Dendritic cell treated with granulocyte-macrophage colony-stimulating factor and Interleukin-4, amounts not matched to agents 40 ng/mL and 50 ng/mL, for 4 days (primary cell): ENCODE data around the gene SOX3.

ENCODE experiments used
- H3K27ac Mint-ChIP-seq: one replicate; pipeline ENCODE4 v1.8.0; 2022; ENCODE audit warnings: mild to moderate bottlenecking, mixed read lengths
- H3K27me3 Mint-ChIP-seq: one replicate; pipeline ENCODE4 v1.8.0; 2022; ENCODE audit warnings: mild to moderate bottlenecking, mixed read lengths
- H3K36me3 Mint-ChIP-seq: one replicate; pipeline ENCODE4 v1.8.0; 2022; ENCODE audit warnings: low read depth, mixed read lengths
- H3K4me1 Mint-ChIP-seq: one replicate; pipeline ENCODE4 v1.8.0; 2022; ENCODE audit warnings: low read depth, mixed read lengths
- H3K4me3 Mint-ChIP-seq: one replicate; pipeline ENCODE4 v1.8.0; 2022; ENCODE audit warnings: mild to moderate bottlenecking, moderate library complexity, mixed read lengths
- H3K9me3 Mint-ChIP-seq: one replicate; pipeline ENCODE4 v1.8.0; 2022; ENCODE audit warnings: mixed read lengths
- intact Hi-C: fragments of 100-400 bp; cut with micrococcal nuclease; formaldehyde crosslinking; loops from one replicate; pipeline ENCODE4 v1.15.0; 2022

The SOX3 gene

DNA sequence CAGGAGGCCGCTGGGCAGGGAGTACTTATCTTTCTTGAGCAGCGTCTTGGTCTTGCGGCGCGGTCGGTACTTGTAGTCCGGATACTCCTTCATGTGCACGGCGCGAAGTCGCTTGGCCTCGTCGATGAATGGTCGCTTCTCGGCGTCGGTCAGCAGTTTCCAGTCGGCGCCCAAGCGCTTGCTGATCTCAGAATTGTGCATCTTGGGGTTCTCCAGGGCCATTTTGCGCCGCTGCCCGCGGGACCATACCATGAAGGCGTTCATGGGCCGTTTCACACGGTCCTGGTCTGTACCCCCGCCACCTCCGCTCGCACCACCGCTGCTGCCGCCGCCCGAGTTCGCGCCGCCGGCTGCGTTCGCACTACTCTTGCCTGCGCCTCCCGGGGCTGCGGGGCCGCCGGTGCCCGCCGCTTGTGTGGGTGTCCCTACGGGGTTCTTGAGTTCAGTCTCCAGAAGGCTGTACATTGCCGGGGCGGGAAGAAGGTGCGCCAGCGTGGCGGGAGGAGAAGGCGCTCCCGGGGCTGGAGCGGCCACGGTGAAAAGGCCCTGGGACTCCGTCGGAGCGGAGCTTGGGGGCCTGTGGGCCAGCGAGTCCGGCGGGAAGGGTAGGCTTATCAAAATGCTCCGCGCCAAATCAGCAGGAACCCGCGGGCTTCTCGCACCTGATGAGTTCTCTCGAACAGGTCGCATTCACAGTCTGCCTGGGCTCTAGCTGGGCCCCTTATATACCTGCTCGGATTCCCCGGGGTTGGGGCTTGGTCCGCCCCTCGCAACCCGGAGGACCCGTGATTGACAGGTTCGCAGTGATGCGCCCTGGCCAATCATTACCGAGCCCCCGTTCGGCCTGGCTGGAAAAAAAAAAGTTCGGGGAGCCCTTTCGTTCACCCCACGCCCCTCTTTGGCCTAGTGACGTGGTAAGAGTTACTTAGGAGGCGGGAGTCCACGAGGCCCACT lies at the start of gene SOX3:
Gene SOX3 (minus strand): TSS at position 699 of the 954 bp plus-strand sequence. CDS start 9 bp downstream, at position 690.
- intact Hi-C loops = no loop called here
- Mint-ChIP-seq H3K4me1 (no peaks in the 10 kb centered on the region), H3K36me3 (no peaks in the 10 kb centered on the region), H3K9me3 (peaks cover 10% of the 10 kb centered on the region), H3K4me3 (no peak within 1 kb of the TSS), H3K27ac (no peak within 1 kb of the TSS), H3K27me3 (peaks cover 88% of the 10 kb centered on the region)

DNA sequence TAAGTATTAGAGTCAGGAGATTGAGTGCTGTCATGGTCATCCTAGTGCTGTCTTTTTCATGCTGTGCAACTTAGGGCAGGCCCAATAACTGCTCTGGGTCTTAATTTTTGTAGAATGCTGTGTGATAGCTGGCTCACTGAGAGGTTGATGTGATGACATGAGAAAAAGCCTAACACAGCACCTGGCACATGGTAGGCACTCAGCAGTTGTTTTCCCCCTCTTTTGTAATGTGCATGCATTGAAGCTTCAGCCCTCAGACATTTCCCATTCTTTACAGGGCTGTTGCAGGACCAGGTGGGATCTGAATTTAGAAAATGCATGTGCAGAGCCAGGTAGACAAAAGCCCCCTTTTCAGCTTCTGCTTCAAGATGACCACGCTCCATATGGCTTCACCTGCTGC lies 44.1 kb upstream of the SOX3 start:
- H3K27ac Mint-ChIP-seq = no peak overlapping the region
- intact Hi-C loops = no loop called here
- H3K27me3 Mint-ChIP-seq = no peaks in the 10 kb centered on the region

DNA sequence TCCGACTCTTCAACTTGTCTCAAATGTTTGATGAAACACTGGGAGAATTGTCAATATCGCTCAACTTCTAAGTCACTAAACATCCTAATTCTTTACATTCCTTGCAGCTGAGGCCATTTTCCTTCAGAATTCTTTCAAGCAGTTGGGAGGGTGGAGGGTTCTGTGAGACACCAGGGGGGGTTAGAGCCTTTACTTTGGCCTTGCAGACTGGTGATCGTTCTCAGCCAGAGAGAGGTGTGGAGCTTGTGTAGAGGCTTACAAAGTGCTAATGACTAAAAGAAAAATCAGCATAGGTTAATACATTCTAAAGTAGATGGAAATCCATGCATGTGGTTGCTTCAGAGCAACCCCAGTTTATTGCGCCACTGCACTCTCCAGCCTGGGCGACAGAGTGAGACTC lies 21.3 kb upstream of the SOX3 start:
- Mint-ChIP-seq H3K27me3 (no peaks in the 10 kb centered on the region), H3K4me3 (no peak overlapping the region), H3K4me1 (no peaks in the 10 kb centered on the region), H3K36me3 (no peaks in the 10 kb centered on the region), H3K9me3 (no peaks in the 10 kb centered on the region), H3K27ac (no peak overlapping the region)
- intact Hi-C loops = no loop called here

More for the DNA sequence above, 44.1 kb upstream of the SOX3 start:
- Mint-ChIP-seq H3K4me3 (no peak overlapping the region), H3K36me3 (no peaks in the 10 kb centered on the region), H3K9me3 (no peaks in the 10 kb centered on the region), H3K4me1 (no peaks in the 10 kb centered on the region)

DNA sequence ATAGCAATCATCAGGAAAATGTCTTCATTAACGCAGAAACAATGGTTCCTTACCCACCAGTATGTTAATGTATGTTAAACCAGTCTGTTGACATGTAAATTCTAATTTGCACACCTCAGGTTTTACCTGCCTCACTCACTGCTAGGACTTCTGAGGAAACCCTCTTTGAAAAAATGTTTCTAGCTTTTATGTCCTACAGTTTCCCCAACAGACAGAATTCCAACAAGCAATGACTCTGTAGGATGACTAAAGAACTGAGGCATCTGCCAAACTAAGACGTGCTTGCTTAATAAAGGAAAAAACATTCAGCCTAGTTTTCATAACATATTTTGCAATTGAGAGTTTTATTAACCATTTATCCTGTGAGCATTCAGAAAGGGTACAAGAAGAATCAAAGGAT lies 20.6 kb upstream of the SOX3 start:
- intact Hi-C loops = no loop called here
- Mint-ChIP-seq H3K4me1 (no peaks in the 10 kb centered on the region), H3K4me3 (no peak overlapping the region), H3K27me3 (peaks cover 1% of the 10 kb centered on the region), H3K9me3 (no peaks in the 10 kb centered on the region), H3K27ac (no peak overlapping the region), H3K36me3 (no peaks in the 10 kb centered on the region)

DNA sequence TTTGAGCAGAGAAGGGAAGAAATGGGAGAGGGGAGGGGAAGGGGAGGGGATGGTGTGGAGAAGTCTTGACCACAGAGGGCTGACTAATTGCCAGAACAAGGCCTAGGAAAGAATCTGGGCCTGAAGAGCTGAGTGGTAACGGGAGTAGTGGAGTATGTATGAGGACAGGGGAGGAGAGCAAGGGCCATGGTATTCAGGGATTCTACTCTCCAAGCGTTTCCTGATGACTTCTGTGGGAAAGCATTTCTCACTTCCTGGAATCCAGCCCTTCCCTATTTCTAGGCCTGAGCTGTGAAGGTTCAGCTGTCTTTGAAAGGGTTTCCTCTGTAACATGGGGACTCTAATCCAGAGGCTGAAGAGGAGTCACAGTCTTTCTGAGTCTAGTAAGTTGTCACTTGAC lies 19.7 kb upstream of the SOX3 start:
- H3K27ac Mint-ChIP-seq = no peak overlapping the region
- H3K9me3 Mint-ChIP-seq = no peaks in the 10 kb centered on the region
- intact Hi-C loops = no loop called here
- H3K27me3 Mint-ChIP-seq = peaks cover 1% of the 10 kb centered on the region
- no peaks in the 10 kb centered on the region for H3K36me3 Mint-ChIP-seq
- no peaks in the 10 kb centered on the region for H3K4me1 Mint-ChIP-seq
- H3K4me3 Mint-ChIP-seq = no peak overlapping the region

DNA sequence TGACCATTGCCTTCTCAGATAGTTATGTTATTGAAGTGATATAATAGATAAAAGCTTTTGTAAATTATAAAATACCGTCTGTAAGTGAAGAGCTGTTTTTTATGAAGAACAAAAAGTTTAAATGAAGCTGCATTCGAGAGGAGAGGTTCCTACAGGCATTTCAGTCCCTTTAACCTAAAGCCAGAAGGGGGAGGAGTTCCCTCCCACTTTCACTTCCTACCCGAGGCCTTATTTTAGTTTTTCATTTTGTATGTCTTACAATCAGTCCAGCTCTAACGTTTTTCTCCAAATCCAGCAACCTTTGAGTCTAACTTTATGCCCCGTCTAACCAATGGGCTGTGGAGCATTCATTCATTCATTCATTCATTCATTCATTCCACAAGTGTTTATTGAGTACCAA lies 16.5 kb upstream of the SOX3 start:
- H3K9me3 Mint-ChIP-seq = no peaks in the 10 kb centered on the region
- H3K27me3 Mint-ChIP-seq = peaks cover 1% of the 10 kb centered on the region
- intact Hi-C loops = no loop called here
- H3K4me1 Mint-ChIP-seq = no peaks in the 10 kb centered on the region
- H3K36me3 Mint-ChIP-seq = no peaks in the 10 kb centered on the region
- H3K4me3 Mint-ChIP-seq = no peak overlapping the region
- no peak overlapping the region for H3K27ac Mint-ChIP-seq

DNA sequence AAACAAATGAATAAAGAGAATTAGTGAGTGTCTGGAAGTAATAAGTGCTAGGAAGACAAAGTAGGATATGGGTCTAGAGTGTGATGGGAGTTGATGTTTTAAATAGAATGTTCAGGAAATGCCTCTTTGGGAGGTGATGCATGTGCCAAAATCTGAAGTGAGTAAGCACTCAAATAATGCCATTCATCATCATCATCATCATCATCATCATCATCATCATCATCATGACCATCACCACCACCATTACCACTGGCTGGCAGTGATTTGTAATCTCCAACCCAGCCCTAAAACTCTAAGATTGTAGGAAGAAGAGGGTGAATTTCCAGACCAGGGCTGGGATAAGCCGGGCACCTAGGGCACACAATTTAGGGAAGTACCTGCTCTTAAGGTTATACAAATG lies 9.7 kb upstream of the SOX3 start:
- Mint-ChIP-seq H3K9me3 (no peaks in the 10 kb centered on the region), H3K4me3 (no peak overlapping the region), H3K36me3 (no peaks in the 10 kb centered on the region), H3K27me3 (peaks cover 19% of the 10 kb centered on the region), H3K4me1 (no peaks in the 10 kb centered on the region), H3K27ac (no peak overlapping the region)
- intact Hi-C loops = no loop called here

DNA sequence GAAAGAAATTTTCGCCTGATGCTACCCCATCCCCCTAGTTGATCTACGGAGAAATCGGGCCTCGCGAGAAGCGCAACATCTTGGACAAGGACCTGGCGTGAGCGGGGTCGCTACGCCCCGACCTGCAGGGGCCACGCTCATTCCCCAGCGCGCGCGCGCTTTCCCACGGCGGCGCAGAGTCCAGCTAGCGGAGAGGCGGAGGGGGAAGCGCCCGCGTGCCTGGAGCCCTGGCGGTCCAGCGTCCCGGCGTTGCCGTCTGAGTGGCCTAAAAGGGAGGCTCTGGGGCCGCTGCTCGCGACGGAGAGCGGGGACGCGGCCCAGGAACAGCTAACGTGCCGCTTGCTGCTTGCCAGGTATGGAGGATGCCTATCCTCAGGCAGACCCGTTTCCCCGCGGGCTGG lies 6.0 kb upstream of the SOX3 start:
- H3K9me3 Mint-ChIP-seq = no peaks in the 10 kb centered on the region
- H3K4me3 Mint-ChIP-seq = no peak overlapping the region
- H3K4me1 Mint-ChIP-seq = no peaks in the 10 kb centered on the region
- intact Hi-C loops = no loop called here
- H3K27me3 Mint-ChIP-seq = peaks cover 54% of the 10 kb centered on the region
- no peak overlapping the region for H3K27ac Mint-ChIP-seq
- H3K36me3 Mint-ChIP-seq = no peaks in the 10 kb centered on the region

DNA sequence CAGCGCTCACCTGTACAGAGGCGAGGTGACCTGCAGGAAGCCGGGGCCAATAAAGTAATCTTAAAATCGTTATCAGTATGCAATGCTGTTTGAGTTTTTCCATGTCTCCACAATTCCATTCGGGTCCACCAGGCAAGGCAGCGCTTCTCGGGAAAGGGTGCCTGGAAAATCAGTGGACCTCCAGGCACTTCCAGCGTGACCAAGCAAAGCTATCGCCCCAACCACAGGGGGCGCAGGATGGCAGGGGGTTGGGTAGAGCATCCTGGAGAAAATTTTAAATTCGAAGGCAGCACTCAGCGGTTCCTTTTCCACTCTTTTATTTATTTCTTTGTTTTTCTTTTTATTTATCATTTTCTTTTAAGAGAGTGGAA lies 5.4 kb upstream of the SOX3 start:
- intact Hi-C loops = no loop called here
- Mint-ChIP-seq H3K4me3 (no peak overlapping the region), H3K4me1 (no peaks in the 10 kb centered on the region), H3K27ac (no peak overlapping the region), H3K9me3 (no peaks in the 10 kb centered on the region), H3K36me3 (no peaks in the 10 kb centered on the region), H3K27me3 (peaks cover 60% of the 10 kb centered on the region)

DNA sequence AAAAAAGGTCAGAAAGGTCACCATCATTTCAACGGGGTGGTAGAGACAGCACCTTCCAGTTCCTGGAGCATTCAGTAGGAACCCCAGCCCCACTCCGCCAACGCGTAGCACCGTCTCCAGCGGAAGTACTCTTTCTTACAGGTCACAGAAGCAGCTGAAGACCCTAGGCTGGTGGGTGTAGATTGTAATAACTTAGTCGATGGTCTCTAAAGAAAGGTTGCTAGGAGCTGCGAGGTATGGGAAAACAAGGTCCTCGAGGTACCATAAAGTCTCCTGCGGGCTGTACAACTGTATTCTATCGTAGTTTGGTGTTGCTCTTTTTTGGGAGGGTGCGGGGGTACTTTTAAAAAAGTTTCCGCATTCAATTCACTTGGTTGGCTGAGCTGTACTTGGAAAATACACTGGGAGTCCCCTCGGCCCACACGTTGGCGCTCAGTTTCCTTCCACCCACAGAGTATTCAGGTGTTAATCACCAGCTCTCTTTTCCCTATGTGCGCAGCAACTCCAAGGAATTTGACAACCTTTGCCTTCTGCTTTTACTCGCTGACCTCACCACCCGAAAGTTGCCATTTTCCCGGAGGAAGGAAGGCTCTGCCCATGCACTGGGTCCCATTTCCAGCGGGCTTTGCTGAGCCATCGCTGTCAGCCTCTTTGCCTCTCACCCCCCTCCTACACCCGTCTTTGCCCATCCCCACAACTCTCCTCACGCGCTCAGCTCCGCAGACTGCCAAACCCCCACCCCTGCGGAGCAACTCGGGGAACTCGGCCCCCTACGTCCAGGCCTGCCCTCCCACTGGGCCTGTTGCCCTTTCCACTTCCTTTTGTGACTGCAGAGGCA lies 4.8 kb upstream of the SOX3 start:
- Mint-ChIP-seq H3K27ac (no peak overlapping the region), H3K27me3 (peaks cover 64% of the 10 kb centered on the region), H3K9me3 (no peaks in the 10 kb centered on the region), H3K4me3 (no peak overlapping the region), H3K4me1 (no peaks in the 10 kb centered on the region), H3K36me3 (no peaks in the 10 kb centered on the region)
- intact Hi-C loops = no loop called here

DNA sequence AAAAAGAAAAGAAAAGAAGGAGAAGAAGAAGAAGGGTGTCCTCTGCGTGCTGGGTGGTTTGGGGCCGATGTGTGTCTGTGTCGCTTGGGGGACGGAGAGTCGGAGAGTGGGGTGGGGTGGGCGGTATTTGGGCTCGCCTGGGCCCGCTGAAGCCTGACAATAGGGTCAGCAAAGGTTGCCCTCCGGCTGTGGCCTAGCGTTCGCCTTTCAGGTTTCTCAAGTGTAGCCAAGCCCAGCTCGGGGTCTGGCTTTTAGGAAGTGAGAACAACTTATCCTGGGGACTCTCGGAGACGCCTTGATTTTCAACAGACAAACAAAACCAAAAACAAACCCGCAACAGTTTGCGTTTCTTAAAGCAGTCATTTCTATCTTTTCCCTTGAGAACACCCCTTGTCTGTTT lies 4.1 kb upstream of the SOX3 start:
- intact Hi-C loops = no loop called here
- H3K27me3 Mint-ChIP-seq = peaks cover 69% of the 10 kb centered on the region
- no peak overlapping the region for H3K4me3 Mint-ChIP-seq
- H3K9me3 Mint-ChIP-seq = no peaks in the 10 kb centered on the region
- H3K27ac Mint-ChIP-seq = no peak overlapping the region
- no peaks in the 10 kb centered on the region for H3K36me3 Mint-ChIP-seq
- H3K4me1 Mint-ChIP-seq = no peaks in the 10 kb centered on the region

DNA sequence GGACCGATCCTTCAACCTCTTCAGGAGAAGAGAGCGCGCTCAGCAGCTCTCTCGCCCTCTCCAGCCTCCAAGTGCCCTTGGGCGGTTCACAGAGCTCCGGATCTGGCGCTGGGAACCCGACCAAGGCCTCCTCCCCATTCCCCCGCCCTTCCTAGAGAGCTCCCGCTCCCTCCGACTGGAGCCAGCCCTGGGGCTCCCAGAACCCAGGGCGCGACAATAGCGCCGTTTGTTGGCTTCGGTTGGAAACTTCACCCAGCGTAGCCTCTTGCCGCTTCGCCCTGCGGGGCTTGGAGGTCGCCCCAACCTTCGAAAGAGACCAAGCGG lies 3.1 kb upstream of the SOX3 start:
- Mint-ChIP-seq H3K27ac (no peak overlapping the region), H3K27me3 (peaks cover 76% of the 10 kb centered on the region), H3K4me1 (no peaks in the 10 kb centered on the region), H3K36me3 (no peaks in the 10 kb centered on the region), H3K4me3 (no peak overlapping the region), H3K9me3 (no peaks in the 10 kb centered on the region)
- intact Hi-C loops = no loop called here

DNA sequence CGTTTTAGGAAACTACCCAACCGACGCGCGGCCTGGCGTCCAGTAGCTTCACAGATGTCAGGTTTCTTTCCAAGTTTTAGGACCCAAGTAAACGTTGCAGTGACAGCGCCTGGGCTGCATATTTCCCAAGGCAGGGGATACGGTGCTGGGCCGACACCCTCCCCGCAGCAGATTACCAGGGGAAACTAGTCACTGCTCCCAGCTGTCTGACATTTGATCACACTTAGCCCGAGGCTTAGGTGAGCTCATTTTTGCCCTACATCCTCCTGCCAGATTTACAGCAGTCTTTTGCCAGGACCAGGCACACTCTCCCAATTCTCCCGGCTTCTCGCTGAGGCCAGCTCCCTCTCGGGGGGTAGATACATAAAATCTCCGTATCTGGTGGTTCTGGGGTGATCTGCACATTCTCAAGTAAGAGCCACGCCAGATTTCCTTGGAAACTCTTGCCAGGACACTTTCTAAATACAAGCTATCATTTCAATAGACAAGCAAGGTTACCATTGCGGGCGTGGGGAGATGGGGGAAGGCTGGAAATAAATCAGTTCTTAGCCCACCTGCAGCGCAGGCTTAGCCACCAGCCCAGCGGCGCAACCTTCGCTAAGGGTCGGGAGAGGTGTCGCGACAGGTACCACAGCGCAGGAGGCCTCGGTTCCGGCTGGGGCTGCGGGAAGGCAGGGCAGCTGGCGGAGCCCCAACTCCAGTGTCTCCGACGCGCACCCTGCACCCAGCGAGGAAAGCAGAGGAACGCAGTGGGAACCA lies 2.5 kb upstream of the SOX3 start:
- H3K4me3 Mint-ChIP-seq = no peak overlapping the region
- no peaks in the 10 kb centered on the region for H3K4me1 Mint-ChIP-seq
- H3K27ac Mint-ChIP-seq = no peak overlapping the region
- intact Hi-C loops = no loop called here
- no peaks in the 10 kb centered on the region for H3K36me3 Mint-ChIP-seq
- H3K27me3 Mint-ChIP-seq = peaks cover 82% of the 10 kb centered on the region
- H3K9me3 Mint-ChIP-seq = no peaks in the 10 kb centered on the region
